ENCODE measurements around the gene SYT15.
"Not testable (repeated sequence)": the region's sequence is repeated elsewhere in the genome, so short reads cannot be mapped to it uniquely, and the experiment has no call there.

The SYT15 gene

GRCh38 chr10:46557319-46558121, 21.4 kb upstream of the SYT15 start:
- no peak for DNase-seq

GRCh38 chr10:46558122-46558391, 20.9 kb upstream of the SYT15 start:
- DNase-seq, result no peak

- DNase-seq, result no peak
Observed at GRCh38 chr10:46558392-46559185, 20.3 kb upstream of the SYT15 start.

GRCh38 chr10:46559231-46559671, 19.7 kb upstream of the SYT15 start:
- DNase-seq, result no peak

GRCh38 chr10:46560381-46560780, 18.5 kb upstream of the SYT15 start:
- DNase-seq, result no peak

- no peak for DNase-seq
Observed at GRCh38 chr10:46560952-46561351, 18.0 kb upstream of the SYT15 start.

- DNase-seq, result peak; percentile 54
Observed at GRCh38 chr10:46565591-46566332, 13.2 kb upstream of the SYT15 start.

GRCh38 chr10:46567151-46567550, 11.8 kb upstream of the SYT15 start:
- not testable (repeated sequence) for DNase-seq

GRCh38 chr10:46570655-46571054, 8.3 kb upstream of the SYT15 start:
- not testable (repeated sequence) for DNase-seq

- DNase-seq, result not testable (repeated sequence)
Observed at GRCh38 chr10:46572765-46573164, 6.2 kb upstream of the SYT15 start.

GRCh38 chr10:46573314-46573713, 5.6 kb upstream of the SYT15 start:
- DNase-seq, result peak; percentile 33

- not testable (repeated sequence) for DNase-seq
Observed at GRCh38 chr10:46573884-46574283, 5.0 kb upstream of the SYT15 start.

- not testable (repeated sequence) for DNase-seq
Observed at GRCh38 chr10:46577624-46578473, 1.1 kb upstream of the SYT15 start.

GRCh38 chr10:46579378-46579777, 450 bp downstream of the SYT15 start:
- not testable (repeated sequence) for DNase-seq

- DNase-seq, result not testable (repeated sequence)
Observed at GRCh38 chr10:46581997-46582396, 3.1 kb downstream of the SYT15 start.

- not testable (repeated sequence) for DNase-seq
Observed at GRCh38 chr10:46582568-46582967, 3.6 kb downstream of the SYT15 start.

GRCh38 chr10:46584196-46584595, 5.3 kb downstream of the SYT15 start:
- not testable (repeated sequence) for DNase-seq

GRCh38 chr10:46585246-46585645, 6.3 kb downstream of the SYT15 start:
- DNase-seq, result not testable (repeated sequence)

- DNase-seq, result not testable (repeated sequence)
Observed at GRCh38 chr10:46587546-46587945, 8.6 kb downstream of the SYT15 start.

GRCh38 chr10:46588221-46588620, 9.3 kb downstream of the SYT15 start:
- not testable (repeated sequence) for DNase-seq

- DNase-seq, result not testable (repeated sequence)
Observed at GRCh38 chr10:46589589-46589988, 10.7 kb downstream of the SYT15 start.

GRCh38 chr10:46591053-46591452, 12.1 kb downstream of the SYT15 start:
- not testable (repeated sequence) for DNase-seq
